Measurements from ENCODE around the gene SH3BGR.

SH3BGR gene

DNA sequence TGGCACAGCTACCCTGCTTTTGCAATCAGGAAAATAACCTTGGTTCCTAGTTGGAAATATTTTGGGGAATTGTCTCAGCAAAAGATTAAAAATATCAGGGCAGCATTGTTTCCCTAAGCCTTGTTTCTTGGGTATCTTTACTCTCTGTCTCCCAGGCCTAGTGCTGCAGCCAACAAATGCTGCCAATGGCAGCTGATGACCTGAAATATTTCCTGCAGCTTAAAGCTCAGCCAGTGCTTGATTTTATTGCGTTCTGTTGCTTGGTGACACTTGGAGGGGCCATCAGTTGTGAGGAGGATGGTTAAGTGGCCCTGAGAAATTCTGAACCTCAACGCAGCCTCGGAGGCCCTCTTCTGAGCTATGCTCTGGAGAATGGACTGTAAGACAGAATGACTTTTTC is 101.6 kb downstream of the SH3BGR start:
- ATAC-seq, result no peak
- TF ChIP-seq PPARA (CRISPR knock-in tag; IDR thresholded peaks at IDR 0.05; ENCODE audit: borderline replicate concordance), result no peak
- TF ChIP-seq CSDC2 (CRISPR knock-in tag; IDR thresholded peaks at IDR 0.05), result no peak
- no peak for TF ChIP-seq ZFP3 (CRISPR knock-in tag; IDR thresholded peaks at IDR 0.05)
- TF ChIP-seq BACH2 (CRISPR knock-in tag; IDR thresholded peaks at IDR 0.05; ENCODE audit: borderline replicate concordance), result no peak
- no peak for TF ChIP-seq ESRRG (CRISPR knock-in tag; IDR thresholded peaks at IDR 0.05)
- TF ChIP-seq, protein P1, sequence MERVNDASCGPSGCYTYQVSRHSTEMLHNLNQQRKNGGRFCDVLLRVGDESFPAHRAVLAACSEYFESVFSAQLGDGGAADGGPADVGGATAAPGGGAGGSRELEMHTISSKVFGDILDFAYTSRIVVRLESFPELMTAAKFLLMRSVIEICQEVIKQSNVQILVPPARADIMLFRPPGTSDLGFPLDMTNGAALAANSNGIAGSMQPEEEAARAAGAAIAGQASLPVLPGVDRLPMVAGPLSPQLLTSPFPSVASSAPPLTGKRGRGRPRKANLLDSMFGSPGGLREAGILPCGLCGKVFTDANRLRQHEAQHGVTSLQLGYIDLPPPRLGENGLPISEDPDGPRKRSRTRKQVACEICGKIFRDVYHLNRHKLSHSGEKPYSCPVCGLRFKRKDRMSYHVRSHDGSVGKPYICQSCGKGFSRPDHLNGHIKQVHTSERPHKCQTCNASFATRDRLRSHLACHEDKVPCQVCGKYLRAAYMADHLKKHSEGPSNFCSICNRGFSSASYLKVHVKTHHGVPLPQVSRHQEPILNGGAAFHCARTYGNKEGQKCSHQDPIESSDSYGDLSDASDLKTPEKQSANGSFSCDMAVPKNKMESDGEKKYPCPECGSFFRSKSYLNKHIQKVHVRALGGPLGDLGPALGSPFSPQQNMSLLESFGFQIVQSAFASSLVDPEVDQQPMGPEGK (CRISPR knock-in tag; IDR thresholded peaks at IDR 0.05; ENCODE audit: borderline replicate concordance), result no peak
- TF ChIP-seq ZNF565 (CRISPR knock-in tag; conservative IDR thresholded peaks at IDR 0.05; ENCODE audit: low read depth), result no peak
- no peak for TF ChIP-seq ZC3H10 (CRISPR knock-in tag; IDR thresholded peaks at IDR 0.05)
- no peak for TF ChIP-seq ZNF8 (CRISPR knock-in tag; IDR thresholded peaks at IDR 0.05)
- TF ChIP-seq SNAI2 (CRISPR knock-in tag; IDR thresholded peaks at IDR 0.05), result no peak
- TF ChIP-seq, protein P2, sequence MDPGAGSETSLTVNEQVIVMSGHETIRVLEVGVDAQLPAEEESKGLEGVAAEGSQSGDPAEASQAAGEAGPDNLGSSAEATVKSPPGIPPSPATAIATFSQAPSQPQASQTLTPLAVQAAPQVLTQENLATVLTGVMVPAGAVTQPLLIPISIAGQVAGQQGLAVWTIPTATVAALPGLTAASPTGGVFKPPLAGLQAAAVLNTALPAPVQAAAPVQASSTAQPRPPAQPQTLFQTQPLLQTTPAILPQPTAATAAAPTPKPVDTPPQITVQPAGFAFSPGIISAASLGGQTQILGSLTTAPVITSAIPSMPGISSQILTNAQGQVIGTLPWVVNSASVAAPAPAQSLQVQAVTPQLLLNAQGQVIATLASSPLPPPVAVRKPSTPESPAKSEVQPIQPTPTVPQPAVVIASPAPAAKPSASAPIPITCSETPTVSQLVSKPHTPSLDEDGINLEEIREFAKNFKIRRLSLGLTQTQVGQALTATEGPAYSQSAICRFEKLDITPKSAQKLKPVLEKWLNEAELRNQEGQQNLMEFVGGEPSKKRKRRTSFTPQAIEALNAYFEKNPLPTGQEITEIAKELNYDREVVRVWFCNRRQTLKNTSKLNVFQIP (CRISPR knock-in tag; IDR thresholded peaks at IDR 0.05; ENCODE audit: borderline replicate concordance, low read depth), result no peak
- no peak for TF ChIP-seq GLIS3 (CRISPR knock-in tag; IDR thresholded peaks at IDR 0.05)
- no peak for TF ChIP-seq ZFP30 (CRISPR knock-in tag; IDR thresholded peaks at IDR 0.05)

- TF ChIP-seq ZNF70 (CRISPR knock-in tag; IDR thresholded peaks at IDR 0.05) (no peak), OSR1 (CRISPR knock-in tag; IDR thresholded peaks at IDR 0.05) (no peak), BACH2 (CRISPR knock-in tag; IDR thresholded peaks at IDR 0.05; ENCODE audit: borderline replicate concordance) (no peak), CSDC2 (CRISPR knock-in tag; IDR thresholded peaks at IDR 0.05) (no peak), ZNF8 (CRISPR knock-in tag; IDR thresholded peaks at IDR 0.05) (no peak), SNAI2 (CRISPR knock-in tag; IDR thresholded peaks at IDR 0.05) (no peak), ESRRG (CRISPR knock-in tag; IDR thresholded peaks at IDR 0.05) (no peak), CSRNP3 (CRISPR knock-in tag; IDR thresholded peaks at IDR 0.05) (no peak), GLIS3 (CRISPR knock-in tag; IDR thresholded peaks at IDR 0.05) (no peak), ARNTL (CRISPR knock-in tag; IDR thresholded peaks at IDR 0.05; ENCODE audit: borderline replicate concordance, low read depth) (no peak), ISL1 (CRISPR knock-in tag; IDR thresholded peaks at IDR 0.05) (no peak), TOX (CRISPR knock-in tag; IDR thresholded peaks at IDR 0.05; ENCODE audit: borderline replicate concordance) (no peak), PPARA (CRISPR knock-in tag; IDR thresholded peaks at IDR 0.05; ENCODE audit: borderline replicate concordance) (no peak), TCF4 (CRISPR knock-in tag; IDR thresholded peaks at IDR 0.05; ENCODE audit: borderline replicate concordance) (no peak), ZFP30 (CRISPR knock-in tag; IDR thresholded peaks at IDR 0.05) (no peak), ZC3H10 (CRISPR knock-in tag; IDR thresholded peaks at IDR 0.05) (no peak), ZFP3 (CRISPR knock-in tag; IDR thresholded peaks at IDR 0.05) (no peak), ZNF565 (CRISPR knock-in tag; conservative IDR thresholded peaks at IDR 0.05; ENCODE audit: low read depth) (no peak)
- TF ChIP-seq, protein P2 (CRISPR knock-in tag; IDR thresholded peaks at IDR 0.05; ENCODE audit: borderline replicate concordance, low read depth), result no peak
- TF ChIP-seq, protein P1 (CRISPR knock-in tag; IDR thresholded peaks at IDR 0.05; ENCODE audit: borderline replicate concordance), result no peak
- no peak for ATAC-seq
These were observed 104.3 kb downstream of the SH3BGR start for GRCh38 chr21:39555911-39556590.

DNA sequence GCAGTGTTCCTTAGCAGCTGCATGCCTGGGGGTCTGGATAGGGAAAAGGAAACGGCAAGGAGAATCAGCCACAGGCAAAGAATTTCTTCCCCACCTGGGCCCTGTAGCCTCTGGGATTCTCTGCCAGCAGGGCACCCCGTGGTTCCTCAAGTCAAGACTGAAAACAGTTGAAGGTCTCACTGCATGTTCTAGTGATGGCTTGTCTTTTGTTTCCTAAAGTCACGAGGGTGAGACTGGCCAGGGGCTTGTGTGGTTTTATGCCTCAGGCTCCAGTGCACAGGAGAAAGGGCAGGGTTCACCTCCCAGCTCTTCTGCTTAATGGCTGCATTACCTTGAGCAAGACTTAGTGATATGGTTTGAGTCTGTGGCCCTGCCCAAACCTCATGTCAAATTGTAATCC is 107.7 kb downstream of the SH3BGR start:
- ATAC-seq, result no peak
- TF ChIP-seq ZNF565 (CRISPR knock-in tag; conservative IDR thresholded peaks at IDR 0.05; ENCODE audit: low read depth), result no peak
- TF ChIP-seq GLIS3 (CRISPR knock-in tag; IDR thresholded peaks at IDR 0.05), result no peak
- TF ChIP-seq, protein P2 (CRISPR knock-in tag; IDR thresholded peaks at IDR 0.05; ENCODE audit: borderline replicate concordance, low read depth), result no peak
